RWPE1 (cell line): ENCODE measurements around the gene LITAFD.
A peak's percentile ranks its signal among the peaks of the same experiment; 100 is the strongest.

Source experiments
- CTCF ChIA-PET: fragments of 350-600 bp; sonication (Branson Sonifier 250); formaldehyde crosslinking; extraction: SDS; loops from one replicate; lab custom pipeline; 2021; lab: Yijun Ruan, JAX
- POLR2A ChIA-PET: fragments of 400-600 bp; formaldehyde crosslinking; extraction: SDS; loops from one replicate; lab custom pipeline; 2020; ENCODE audit warnings: antibody characterized with exemption; ENCODE audit not compliant: low non-redundant PET; lab: Yijun Ruan, JAX
- DNase-seq: peaks from one replicate; pipeline ENCODE4 v3.0.0; 2012; ENCODE audit warnings: low spot score
- H3K27ac ChIP-seq: fragments of 450-650 bp; 2 replicates; pipeline ENCODE4 v1.5.1; 2017
- CTCF ChIP-seq: fragments of 450-650 bp; conservative IDR thresholded peaks from 2 replicates; pipeline ENCODE4 v1.5.1; 2017; ENCODE audit warnings: low read depth, mild to moderate bottlenecking

LITAFD gene

GRCh38 chr16:8904018-8904430 lies 21.9 kb downstream of the LITAFD start:
- CTCF ChIA-PET: no interaction called here
- POLR2A ChIA-PET: no interaction called here
- DNase-seq: no peak
- no peak overlapping the region for H3K27ac ChIP-seq
- no peak for TF ChIP-seq CTCF

GRCh38 chr16:8905168-8905762 lies 23.1 kb downstream of the LITAFD start:
- DNase-seq: no peak
- ChIA-PET CTCF (interaction anchor here (0.8 to 1.0 kb wide), 2 partner anchors 23 to 31 kb away, joined by 3 read pairs; partner anchors contain the start of gene LITAFD), POLR2A (no interaction called here)
- H3K27ac ChIP-seq: no peak overlapping the region
- TF ChIP-seq CTCF: 0 out of 2 replicates have a peak, but pooled peaks have one; percentile 8

GRCh38 chr16:8905795-8906591 lies 23.8 kb downstream of the LITAFD start:
- no peak for TF ChIP-seq CTCF
- CTCF ChIA-PET: interaction anchor here (0.5 to 1.0 kb wide), 3 partner anchors 24 to 47 kb away, joined by 3 to 4 read pairs (median 3); partner anchors contain the start of gene LITAFD
- no peak for DNase-seq
- POLR2A ChIA-PET: no interaction called here
- H3K27ac ChIP-seq: no peak overlapping the region

GRCh38 chr16:8907096-8907495 lies 24.9 kb downstream of the LITAFD start:
- ChIA-PET CTCF (no interaction called here), POLR2A (no interaction called here)
- DNase-seq: no peak
- no peak overlapping the region for H3K27ac ChIP-seq
- no peak for TF ChIP-seq CTCF

- DNase-seq: no peak
- ChIA-PET POLR2A (no interaction called here), CTCF (interaction anchor here (1.4 to 1.6 kb wide), 2 partner anchors 27 to 29 kb away, joined by 6 to 8 read pairs; no protein-coding TSS in a partner anchor)
- H3K27ac ChIP-seq: no peak overlapping the region
- TF ChIP-seq CTCF: no peak
Measured at GRCh38 chr16:8908810-8909468, 26.8 kb downstream of the LITAFD start.

- POLR2A ChIA-PET: no interaction called here
- CTCF ChIA-PET: interaction anchor here (0.9 to 1.3 kb wide), 3 partner anchors 10 to 140 kb away, joined by 3 to 7 read pairs (median 5); no protein-coding TSS in a partner anchor
- no peak for TF ChIP-seq CTCF
- no peak overlapping the region for H3K27ac ChIP-seq
- DNase-seq: no peak
Measured at GRCh38 chr16:8910811-8911210, 28.7 kb downstream of the LITAFD start.
